GM23248 (cell line): ENCODE results near the gene TPCN1.

ENCODE experiments used
- EZH2 ChIP-seq: fragments of 200-600 bp; sonication (generic); IDR thresholded peaks from 2 replicates; pipeline ENCODE4 v1.6.1; 2018; ENCODE audit warnings: antibody characterized with exemption, mild to moderate bottlenecking; ENCODE audit not compliant: insufficient read depth, poor library complexity, severe bottlenecking
- EZH2phosphoT487 ChIP-seq: fragments of 200-600 bp; sonication (generic); IDR thresholded peaks from 2 replicates; pipeline ENCODE4 v1.6.1; 2018; ENCODE audit warnings: antibody characterized with exemption, moderate library complexity, mild to moderate bottlenecking, low read depth; ENCODE audit not compliant: insufficient read depth

GRCh38 chr12:113181975-113182374 lies 39.3 kb upstream of the TPCN1 start:
- TF ChIP-seq EZH2phosphoT487 (no peak), EZH2 (no peak)
